SK-N-MC (cell line): ENCODE data around the gene UCP3.
A peak's percentile ranks its signal among the peaks of the same experiment; 100 is the strongest.

Source experiments
- DNase-seq: peaks from one replicate; pipeline ENCODE4 v3.0.0-alpha.2; 2011; ENCODE audit warnings: low read depth, low spot score
- H3K27ac ChIP-seq: fragments of 200-600 bp; sonication (generic); 2 replicates; pipeline ENCODE4 v1.5.1; 2016; ENCODE audit warnings: mixed run types
- H3K36me3 ChIP-seq: fragments of 200-600 bp; sonication (generic); 2 replicates; pipeline ENCODE4 v1.6.1; 2017; ENCODE audit warnings: antibody characterized with exemption, low read length, mixed read lengths; ENCODE audit not compliant: insufficient read depth
- H3K4me3 ChIP-seq: fragments of 200-600 bp; sonication (generic); 2 replicates; pipeline ENCODE4 v1.5.1; 2016
- H3K9ac ChIP-seq: fragments of 200-600 bp; sonication (generic); 2 replicates; pipeline ENCODE4 v1.8.0; 2017; ENCODE audit warnings: mixed run types, mixed read lengths; ENCODE audit not compliant: insufficient read length
- H3K9me3 ChIP-seq: fragments of 200-600 bp; sonication (generic); 2 replicates; pipeline ENCODE4 v1.6.1; 2017; ENCODE audit warnings: low read depth, mild to moderate bottlenecking, antibody characterized with exemption, low read length, moderate library complexity, mixed read lengths
- EZH2 ChIP-seq: fragments of 200-600 bp; sonication (generic); IDR thresholded peaks from one replicate; pipeline ENCODE4 v1.6.1; 2017; ENCODE audit warnings: antibody characterized with exemption
- FOXP2 ChIP-seq: optimal IDR thresholded peaks from 2 replicates; pipeline ENCODE3; 2011; ENCODE audit warnings: mild to moderate bottlenecking, moderate library complexity; ENCODE audit not compliant: insufficient read depth; ENCODE audit errors: extremely low read length, control extremely low read depth
- POLR2AphosphoS5 ChIP-seq: IDR thresholded peaks from 2 replicates; pipeline ENCODE4 v1.6.1; 2012; ENCODE audit warnings: mild to moderate bottlenecking, low read depth, low read length, borderline replicate concordance

The UCP3 gene

DNA sequence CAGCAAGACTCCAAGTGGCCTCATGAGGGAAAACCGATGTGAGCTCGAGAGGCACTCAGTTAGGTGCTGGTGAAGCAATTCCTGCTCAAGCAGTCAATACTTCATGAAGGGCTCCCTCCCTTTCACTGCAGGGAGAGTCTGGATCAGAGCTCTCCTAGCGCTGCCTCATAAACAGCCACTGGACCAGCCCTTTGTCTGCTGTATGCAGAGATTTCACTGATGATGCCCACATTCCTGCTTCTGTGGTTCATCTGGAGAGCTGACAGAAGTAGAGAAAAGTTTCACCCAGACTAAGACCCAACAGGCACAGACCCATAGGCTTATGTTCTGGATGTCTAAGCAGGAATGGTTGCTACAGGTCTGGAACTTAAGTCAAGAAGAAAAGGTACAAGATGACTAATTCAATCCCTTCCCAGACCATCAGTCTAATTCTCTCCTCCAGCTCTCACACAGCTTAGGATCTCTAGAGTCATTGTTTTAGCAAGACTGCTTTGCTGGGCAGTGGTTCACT is 30.3 kb downstream of the UCP3 start:
- H3K36me3 ChIP-seq, result peaks cover 64% of the 10 kb centered on the region
- TF ChIP-seq POLR2AphosphoS5 (no peak), FOXP2 (no peak), EZH2 (no peak)
- H3K27ac ChIP-seq, result no peak overlapping the region
- H3K4me3 ChIP-seq, result no peak overlapping the region
- no peak overlapping the region for H3K9ac ChIP-seq
- H3K9me3 ChIP-seq, result no peaks in the 10 kb centered on the region
- no peak for DNase-seq

DNA sequence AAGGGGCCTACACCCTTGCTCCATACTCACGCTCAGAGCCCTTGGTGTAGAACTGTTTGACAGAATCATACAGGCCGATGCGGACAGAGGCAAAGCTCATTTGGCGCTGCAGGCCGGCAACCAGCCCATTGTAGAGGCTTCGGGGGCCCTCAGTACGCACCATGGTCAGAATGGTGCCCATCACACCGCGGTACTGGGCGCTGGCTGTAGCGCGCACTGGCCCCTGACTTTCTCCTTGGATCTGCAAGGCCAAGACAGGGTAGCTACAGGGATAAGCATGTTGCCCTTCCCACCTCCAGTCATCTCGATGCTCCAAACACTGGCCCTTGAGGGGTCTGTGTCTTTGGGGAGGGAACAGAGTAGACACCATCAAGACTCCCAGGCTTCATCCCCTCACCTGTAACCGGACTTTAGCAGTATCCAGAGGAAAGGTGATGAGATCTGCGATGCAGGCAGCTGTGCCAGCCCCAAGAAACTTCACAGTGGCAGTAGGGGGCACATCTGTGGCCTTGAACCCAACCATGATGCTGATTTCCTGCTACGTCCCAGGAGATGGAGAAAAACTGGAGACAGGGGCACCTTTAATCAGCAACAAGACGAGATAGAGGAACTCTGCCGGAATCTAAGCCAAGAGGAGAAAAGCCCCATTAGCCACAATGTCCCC is 30.9 kb downstream of the UCP3 start:
- TF ChIP-seq POLR2AphosphoS5, result no peak
- TF ChIP-seq EZH2, result no peak
- TF ChIP-seq FOXP2, result no peak
- H3K27ac ChIP-seq, result no peak overlapping the region
- H3K9me3 ChIP-seq, result no peaks in the 10 kb centered on the region
- peaks cover 64% of the 10 kb centered on the region for H3K36me3 ChIP-seq
- no peak for DNase-seq
- H3K4me3 ChIP-seq, result no peak overlapping the region
- H3K9ac ChIP-seq, result no peak overlapping the region

DNA sequence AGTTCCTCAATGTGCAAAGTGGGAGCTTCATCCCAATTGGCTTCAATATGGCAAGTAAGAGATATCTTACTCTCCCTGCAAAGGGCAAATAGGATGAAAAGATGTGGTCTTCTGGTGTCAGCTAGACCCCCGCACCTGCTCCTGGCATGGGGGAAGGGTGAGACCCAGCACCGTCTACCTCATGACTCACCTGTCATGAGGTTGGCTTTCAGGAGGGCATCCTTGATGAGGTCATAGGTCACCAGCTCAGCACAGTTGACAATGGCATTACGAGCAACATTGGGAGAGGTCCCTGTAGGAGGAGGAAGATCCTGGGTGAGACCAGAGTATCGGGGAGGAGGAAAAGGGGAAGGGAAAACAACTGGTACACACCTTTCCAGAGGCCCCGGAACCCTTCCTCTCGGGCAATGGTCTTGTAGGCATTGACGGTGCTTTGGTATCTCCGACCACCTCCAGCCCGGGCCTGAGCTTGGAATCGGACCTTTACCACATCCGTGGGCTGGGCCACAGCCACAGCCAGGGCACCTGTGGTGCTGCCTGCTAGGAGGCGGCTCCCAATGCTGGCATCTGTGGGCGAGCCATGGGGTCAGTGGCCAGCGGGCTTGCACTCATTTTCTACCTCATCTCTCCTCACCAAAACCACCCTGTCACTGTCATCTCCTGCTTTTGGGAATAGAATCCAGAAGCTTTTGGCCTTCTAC is 32.3 kb downstream of the UCP3 start:
- H3K36me3 ChIP-seq, result peaks cover 64% of the 10 kb centered on the region
- no peak for DNase-seq
- H3K27ac ChIP-seq, result no peak overlapping the region
- H3K9me3 ChIP-seq, result no peaks in the 10 kb centered on the region
- TF ChIP-seq POLR2AphosphoS5, result no peak
- no peak for TF ChIP-seq FOXP2
- no peak for TF ChIP-seq EZH2
- H3K9ac ChIP-seq, result no peak overlapping the region
- no peak overlapping the region for H3K4me3 ChIP-seq

DNA sequence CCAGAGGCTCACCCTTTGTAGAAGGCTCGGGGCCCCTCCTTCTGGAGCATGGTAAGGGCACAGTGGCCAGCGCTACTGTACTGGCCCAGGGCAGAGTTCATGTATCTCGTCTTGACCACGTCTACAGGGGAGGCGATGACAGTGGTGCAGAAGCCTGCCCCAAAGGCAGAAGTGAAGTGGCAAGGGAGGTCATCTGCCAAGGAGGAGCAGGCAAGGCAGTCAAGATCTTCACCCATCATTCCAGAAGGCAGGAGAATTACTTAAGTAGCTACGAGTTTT is 33.5 kb downstream of the UCP3 start:
- H3K36me3 ChIP-seq, result peaks cover 54% of the 10 kb centered on the region
- TF ChIP-seq POLR2AphosphoS5, result no peak
- TF ChIP-seq FOXP2, result no peak
- TF ChIP-seq EZH2, result no peak
- H3K9ac ChIP-seq, result no peak overlapping the region
- H3K9me3 ChIP-seq, result no peaks in the 10 kb centered on the region
- no peak overlapping the region for H3K4me3 ChIP-seq
- H3K27ac ChIP-seq, result no peak overlapping the region
- DNase-seq, result no peak

DNA sequence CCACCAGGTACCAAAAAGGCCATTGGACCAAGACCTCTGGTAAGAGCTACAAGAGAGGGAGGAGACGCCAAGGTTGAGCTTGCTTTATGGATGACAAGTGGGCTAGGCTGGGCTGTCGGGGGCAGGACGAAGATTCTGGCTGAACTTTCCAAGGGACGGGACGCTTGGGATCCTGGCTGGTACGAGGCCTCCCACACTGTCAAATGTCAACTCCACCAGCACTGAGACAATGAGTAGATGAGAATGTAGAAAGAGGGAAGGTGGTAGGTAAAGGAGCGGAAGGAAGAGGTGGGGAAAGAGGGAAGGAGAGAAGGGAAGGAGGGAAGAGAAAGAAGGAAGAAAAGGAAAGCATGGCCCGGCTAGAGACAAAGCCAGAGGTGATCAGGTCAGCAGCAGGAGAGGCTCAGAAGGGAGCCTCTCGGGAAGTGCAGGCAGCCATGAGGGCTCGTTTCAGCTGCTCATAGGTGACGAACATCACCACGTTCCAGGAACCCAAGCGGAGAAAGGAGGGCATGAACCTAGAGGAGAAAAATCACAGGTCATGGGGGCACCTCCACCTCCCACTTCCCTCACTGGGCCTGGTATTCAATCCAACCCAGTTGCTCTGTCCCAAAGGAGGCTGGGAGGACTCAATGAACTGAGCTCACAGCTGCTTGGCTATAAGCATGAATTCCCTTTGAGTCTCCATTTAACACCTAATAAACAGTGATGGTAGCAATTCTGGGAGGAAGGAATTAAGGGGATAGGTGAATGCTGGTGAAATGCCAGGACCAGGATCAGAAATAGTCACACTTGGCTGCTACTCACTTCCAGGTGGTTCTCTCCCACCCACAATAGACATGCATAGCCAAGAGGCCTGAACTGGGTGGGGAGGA is 34.0 kb downstream of the UCP3 start:
- H3K9ac ChIP-seq, result no peak overlapping the region
- H3K4me3 ChIP-seq, result no peak overlapping the region
- H3K36me3 ChIP-seq, result peaks cover 48% of the 10 kb centered on the region
- no peaks in the 10 kb centered on the region for H3K9me3 ChIP-seq
- DNase-seq, result no peak
- no peak overlapping the region for H3K27ac ChIP-seq
- TF ChIP-seq POLR2AphosphoS5 (no peak), FOXP2 (no peak), EZH2 (no peak)

DNA sequence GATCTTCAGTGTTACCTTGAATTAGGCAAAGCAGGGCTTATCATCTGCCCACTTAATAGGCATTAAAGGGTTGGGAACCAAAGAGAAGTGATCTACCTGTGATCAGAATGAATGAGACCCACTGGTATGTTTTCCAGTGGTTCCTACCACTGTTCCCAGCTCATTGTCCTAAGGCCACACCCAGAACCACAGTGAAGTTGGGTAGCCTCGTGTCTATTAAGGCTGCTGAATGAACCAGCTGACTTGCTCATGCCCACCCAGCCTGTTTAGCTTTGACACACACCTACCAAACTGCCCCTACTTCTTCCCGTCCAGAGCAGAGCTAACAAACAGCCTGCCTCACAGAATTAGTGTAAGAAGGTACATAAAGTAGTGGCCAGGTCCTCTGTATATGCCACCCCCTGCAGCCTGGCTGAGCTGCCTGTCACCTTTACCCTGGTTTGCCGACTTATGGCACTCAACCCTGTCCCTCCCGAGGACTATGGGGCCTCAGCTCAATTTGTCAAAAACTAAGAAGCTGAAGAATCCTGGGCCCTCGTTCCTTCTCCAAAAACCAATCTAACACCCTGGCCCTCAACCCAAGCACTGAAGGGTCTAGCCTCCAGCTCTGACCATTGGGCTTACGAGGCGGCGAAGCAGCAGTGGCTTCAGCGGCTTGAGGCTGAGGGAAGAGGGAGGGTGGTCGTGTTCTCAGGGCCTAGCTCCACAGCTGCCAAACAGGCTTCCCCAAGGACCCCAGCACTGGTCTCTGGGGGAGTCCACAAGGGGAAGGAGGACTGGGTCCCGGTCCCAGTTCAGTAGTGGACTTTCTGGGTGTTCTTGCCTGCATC is 36.0 kb downstream of the UCP3 start:
- no peak overlapping the region for H3K27ac ChIP-seq
- H3K9me3 ChIP-seq, result no peaks in the 10 kb centered on the region
- TF ChIP-seq POLR2AphosphoS5, result peak; percentile 6; the same call in 1 of the 2 replicates
- no peak for TF ChIP-seq EZH2
- peaks cover 35% of the 10 kb centered on the region for H3K36me3 ChIP-seq
- H3K4me3 ChIP-seq, result no peak overlapping the region
- H3K9ac ChIP-seq, result no peak overlapping the region
- DNase-seq, result no peak

DNA sequence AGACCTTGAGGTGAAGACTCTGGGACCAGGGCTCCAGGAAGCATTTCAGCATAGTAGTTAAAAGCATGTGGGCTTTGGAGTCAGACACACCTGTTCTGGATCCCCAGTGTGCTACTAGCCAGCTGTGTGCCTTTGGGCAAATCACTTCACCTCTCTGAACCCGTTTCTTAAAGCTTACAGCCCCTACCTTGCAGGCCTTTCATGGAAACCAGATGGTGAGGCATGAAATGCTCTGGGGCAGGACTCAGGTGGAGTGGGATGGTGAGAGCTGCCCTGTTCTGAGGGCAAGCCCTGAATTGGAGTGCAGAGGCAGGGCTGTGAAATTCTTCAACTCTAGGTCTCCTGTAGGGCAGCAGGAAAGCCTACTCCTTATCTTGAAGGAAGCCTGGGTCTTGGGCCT is 36.7 kb downstream of the UCP3 start:
- no peak overlapping the region for H3K4me3 ChIP-seq
- peaks cover 29% of the 10 kb centered on the region for H3K36me3 ChIP-seq
- no peaks in the 10 kb centered on the region for H3K9me3 ChIP-seq
- H3K9ac ChIP-seq, result no peak overlapping the region
- DNase-seq, result no peak
- H3K27ac ChIP-seq, result no peak overlapping the region
- TF ChIP-seq POLR2AphosphoS5 (peak; percentile 36; the same call in 1 of the 2 replicates), EZH2 (no peak), FOXP2 (no peak)
